Gastroesophageal sphincter (tissue), 4 donors: ENCODE results near the gene BAK1. TPM values are rescaled to one million over a fixed set of nuclear protein-coding genes. Genes with fewer than 3 reads are reported as not detected.

Experiments
- ATAC-seq: fragments of 150-250 bp; one replicate; pipeline ENCODE4 v1.9.1; 2016; ENCODE audit warnings: mild to moderate bottlenecking, moderate library complexity
- H3K27ac ChIP-seq, 4 donors: fragments of 200-600 bp; sonication (generic) in 3 of 4; 1 replicate in 3 of 4; 2 replicates in 1 of 4; pipeline ENCODE4 v1.5.1; 2016 to 2019
- H3K27me3 ChIP-seq: fragments of 200-600 bp; sonication (generic); one replicate; pipeline ENCODE4 v1.5.1; 2019
- H3K36me3 ChIP-seq, 2 donors: fragments of 200-600 bp; sonication (generic); one replicate each; pipeline ENCODE4 v1.5.1; 2019; ENCODE audit warnings: control low read depth in 1 of 2
- H3K4me1 ChIP-seq, 3 donors: fragments of 200-600 bp; sonication (generic); 1 replicate in 2 of 3; 2 replicates in 1 of 3; pipeline ENCODE4 v1.5.1; 2016 to 2019; ENCODE audit warnings: control low read depth in 2 of 3
- H3K4me3 ChIP-seq, 2 donors: fragments of 200-600 bp; sonication (generic); one replicate each; pipeline ENCODE4 v1.5.1; 2019; ENCODE audit warnings: mild to moderate bottlenecking in 1 of 2, moderate library complexity in 1 of 2
- H3K9me3 ChIP-seq, 3 donors: fragments of 200-600 bp; sonication (generic); one replicate each; pipeline ENCODE4 v1.5.1; 2017 to 2019; ENCODE audit warnings: control low read depth in 2 of 3
- EP300 ChIP-seq: sonication (generic); formaldehyde crosslinking; IDR thresholded peaks from one replicate; pipeline ENCODE4 v1.6.1; 2017; ENCODE audit warnings: antibody characterized with exemption, mild to moderate bottlenecking
- POLR2A ChIP-seq, 2 donors: fragments of 450-650 bp; IDR thresholded peaks; one replicate each; pipeline ENCODE4 v1.6.1; 2017; ENCODE audit warnings: antibody characterized with exemption in 2 of 2, mild to moderate bottlenecking in 2 of 2, moderate library complexity in 1 of 2
- POLR2AphosphoS5 ChIP-seq: sonication (generic); formaldehyde crosslinking; IDR thresholded peaks from one replicate; pipeline ENCODE4 v1.6.1; 2017; ENCODE audit warnings: antibody characterized with exemption
- WGBS, 2 donors: methylation state at CpG; one replicate each; pipeline ENCODE4 v1.1.5; 2018; ENCODE audit warnings: low coverage in 1 of 2; 5-methylcytosine and 5-hydroxymethylcytosine counted together
- total RNA-seq, 4 donors: library from RNA; depleted of rRNA; stranded (reverse); fragments of >200 nt; gene quantifications; one replicate each; pipeline ENCODE4 v1.1.0, GENCODE V29; 2016
- TF ChIP-seq, protein P1 (sequence below), 4 experiments: fragments of 200-600 bp in 2 of 4; fragments of 450-650 bp in 2 of 4; sonication (generic) in 1 of 4; IDR thresholded peaks; one replicate each; pipeline ENCODE4 v1.5.1; 2017 to 2019; ENCODE audit warnings: antibody characterized with exemption in 4 of 4, mild to moderate bottlenecking in 2 of 4, moderate library complexity in 2 of 4

BAK1 gene
- total RNA-seq, 4 donors from 2014 or later: 7.3 to 14.3 (median 11.0) TPM

- WGBS, 2 donors: 84% methylated on average over 6 of the region's 11 CpGs; no CpG with 5 or more reads in 1 of the 2 donors
- H3K4me3 ChIP-seq: no peak overlapping the region
- H3K9me3 ChIP-seq: no peaks in the 10 kb centered on the region
- H3K36me3 ChIP-seq: no peaks in the 10 kb centered on the region
- H3K27ac ChIP-seq: peak overlapping the region in 1 of 4 donors; percentile 19
- H3K4me1 ChIP-seq: peaks cover 0 to 21% (median 9%) of the 10 kb centered on the region in 3 donors
- TF ChIP-seq EP300 (no peak), POLR2AphosphoS5 (no peak), POLR2A (IDR thresholded peaks at IDR 0.05) (no peak)
- ATAC-seq: no peak
- no peaks in the 10 kb centered on the region for H3K27me3 ChIP-seq
Observed at GRCh38 chr6:33584700-33585402, 4.8 kb upstream of the BAK1 start.

DNA sequence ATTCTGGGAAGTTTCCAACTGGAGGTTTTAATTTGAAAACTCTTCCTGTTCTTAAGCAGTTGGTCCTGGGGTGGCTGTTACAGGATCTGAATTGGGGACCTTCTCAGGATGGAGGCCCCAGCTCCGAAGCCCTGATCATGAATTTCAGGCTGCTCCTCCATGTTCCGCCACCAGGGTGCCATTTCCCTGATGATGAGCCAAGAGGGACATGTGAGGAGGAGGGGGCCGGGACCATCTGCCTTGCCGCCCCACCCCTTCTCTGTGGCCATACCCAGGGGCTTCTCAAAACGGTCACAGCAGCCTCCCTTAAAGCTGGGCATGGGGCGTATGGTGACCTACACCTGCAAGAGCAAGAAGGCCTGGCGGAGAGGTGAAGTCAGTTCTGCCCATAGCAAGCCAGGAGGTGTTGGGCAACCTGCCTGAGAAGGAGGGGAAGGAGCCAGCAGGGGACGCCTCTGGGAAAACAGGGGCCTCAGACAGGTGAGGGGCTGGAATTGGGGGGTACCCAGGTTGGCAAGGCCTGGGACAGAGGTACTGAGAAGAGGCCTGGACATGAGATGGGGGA is 3.6 kb upstream of the BAK1 start:
- WGBS, 2 donors: 50 to 100% methylated on average over 1 to 4 of the region's 8 CpGs
- H3K4me1 ChIP-seq: peaks cover 0 to 27% (median 15%) of the 10 kb centered on the region in 3 donors

DNA sequence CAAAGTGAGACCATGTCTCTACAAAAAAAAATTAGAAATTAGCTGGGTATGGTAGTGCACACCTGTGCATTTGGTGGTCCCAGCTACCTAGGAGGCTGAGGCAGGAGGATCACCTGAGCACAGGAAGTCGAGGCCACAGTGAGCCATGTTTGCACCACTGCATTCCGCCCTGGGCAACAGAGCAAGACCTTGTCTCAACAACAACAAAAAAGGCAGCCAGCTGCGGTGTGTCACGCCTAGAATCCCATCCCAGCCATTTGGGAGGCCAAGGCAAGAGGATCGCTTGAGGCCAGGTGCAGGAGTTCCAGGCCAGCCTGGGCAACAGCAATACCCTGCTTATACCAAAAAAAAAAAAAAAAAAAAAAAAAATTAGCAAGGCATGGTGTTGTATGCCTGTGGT is 1.1 kb upstream of the BAK1 start:
- H3K27ac ChIP-seq: no peak overlapping the region
- no peaks in the 10 kb centered on the region for H3K27me3 ChIP-seq
- no peaks in the 10 kb centered on the region for H3K9me3 ChIP-seq
- TF ChIP-seq EP300: no peak
- TF ChIP-seq, protein P1, sequence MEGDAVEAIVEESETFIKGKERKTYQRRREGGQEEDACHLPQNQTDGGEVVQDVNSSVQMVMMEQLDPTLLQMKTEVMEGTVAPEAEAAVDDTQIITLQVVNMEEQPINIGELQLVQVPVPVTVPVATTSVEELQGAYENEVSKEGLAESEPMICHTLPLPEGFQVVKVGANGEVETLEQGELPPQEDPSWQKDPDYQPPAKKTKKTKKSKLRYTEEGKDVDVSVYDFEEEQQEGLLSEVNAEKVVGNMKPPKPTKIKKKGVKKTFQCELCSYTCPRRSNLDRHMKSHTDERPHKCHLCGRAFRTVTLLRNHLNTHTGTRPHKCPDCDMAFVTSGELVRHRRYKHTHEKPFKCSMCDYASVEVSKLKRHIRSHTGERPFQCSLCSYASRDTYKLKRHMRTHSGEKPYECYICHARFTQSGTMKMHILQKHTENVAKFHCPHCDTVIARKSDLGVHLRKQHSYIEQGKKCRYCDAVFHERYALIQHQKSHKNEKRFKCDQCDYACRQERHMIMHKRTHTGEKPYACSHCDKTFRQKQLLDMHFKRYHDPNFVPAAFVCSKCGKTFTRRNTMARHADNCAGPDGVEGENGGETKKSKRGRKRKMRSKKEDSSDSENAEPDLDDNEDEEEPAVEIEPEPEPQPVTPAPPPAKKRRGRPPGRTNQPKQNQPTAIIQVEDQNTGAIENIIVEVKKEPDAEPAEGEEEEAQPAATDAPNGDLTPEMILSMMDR (IDR thresholded peaks at IDR 0.05): no peak
- no peak for TF ChIP-seq POLR2A (IDR thresholded peaks at IDR 0.05)
- no peak for TF ChIP-seq POLR2AphosphoS5
- WGBS, 2 donors: 86 to 92% methylated on average over 2 to 5 of the region's 5 CpGs
- no peak for ATAC-seq
- H3K4me1 ChIP-seq: peaks cover 0 to 43% (median 21%) of the 10 kb centered on the region in 3 donors
- peaks cover 0 to 19% of the 10 kb centered on the region in 2 donors for H3K36me3 ChIP-seq
- H3K4me3 ChIP-seq: no peak overlapping the region

More for the DNA sequence above, 3.6 kb upstream of the BAK1 start:
- no peak for ATAC-seq
- H3K9me3 ChIP-seq: no peaks in the 10 kb centered on the region
- no peaks in the 10 kb centered on the region for H3K36me3 ChIP-seq
- H3K27ac ChIP-seq: no peak overlapping the region
- no peak overlapping the region for H3K4me3 ChIP-seq
- TF ChIP-seq EP300 (no peak), POLR2A (IDR thresholded peaks at IDR 0.05) (no peak), POLR2AphosphoS5 (no peak)
- TF ChIP-seq, protein P1 (IDR thresholded peaks at IDR 0.05): peak in 1 of 4 experiments; percentile 18
- H3K27me3 ChIP-seq: no peaks in the 10 kb centered on the region

- Histone ChIP-seq H3K4me3 (peak overlapping the region in 1 of 2 donors; percentile 82), H3K4me1 (peaks cover 0 to 33% (median 21%) of the 10 kb centered on the region in 3 donors), H3K27me3 (no peaks in the 10 kb centered on the region), H3K36me3 (peaks cover 0 to 45% of the 10 kb centered on the region in 2 donors), H3K9me3 (no peaks in the 10 kb centered on the region), H3K27ac (peak overlapping the region in 3 of 4 donors; percentile 23 to 87 (median 87))
- WGBS, 2 donors: 73% methylated on average over 4 of the region's 9 CpGs; no CpG with 5 or more reads in 1 of the 2 donors
- TF ChIP-seq EP300 (no peak), POLR2AphosphoS5 (no peak), POLR2A (IDR thresholded peaks at IDR 0.05) (no peak)
- TF ChIP-seq, protein P1 (IDR thresholded peaks at IDR 0.05): no peak
- no peak for ATAC-seq
Observed at GRCh38 chr6:33578588-33579011, 1.5 kb downstream of the BAK1 start.

DNA sequence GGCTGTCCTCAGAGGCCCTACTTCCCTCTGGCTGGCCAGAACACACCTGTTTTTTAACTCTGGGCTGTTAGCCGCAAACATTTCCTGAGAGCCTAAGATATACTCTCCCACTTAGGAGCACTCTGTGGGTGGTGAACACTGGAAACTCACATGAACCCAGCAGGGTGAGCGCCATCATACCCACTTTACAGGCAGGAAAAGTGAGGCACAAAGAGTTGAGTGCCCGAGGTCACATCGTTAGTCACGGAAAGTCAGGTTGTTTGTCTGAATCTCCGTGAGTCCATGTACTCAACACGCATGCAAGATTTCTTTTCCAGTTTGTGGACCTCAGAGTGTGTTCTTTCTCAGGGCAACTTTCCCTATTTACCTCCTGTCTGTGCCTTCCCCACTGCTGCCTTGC is 1.9 kb downstream of the BAK1 start:
- 100% methylated on average over 1 to 5 of the region's 7 CpGs for WGBS, 2 donors
- Histone ChIP-seq H3K27ac (peak overlapping the region in 2 of 4 donors; percentile 38 to 87), H3K36me3 (peaks cover 0 to 50% of the 10 kb centered on the region in 2 donors), H3K9me3 (no peaks in the 10 kb centered on the region), H3K4me3 (peak overlapping the region in 1 of 2 donors; percentile 82), H3K27me3 (no peaks in the 10 kb centered on the region), H3K4me1 (peaks cover 0 to 33% (median 21%) of the 10 kb centered on the region in 3 donors)
- no peak for ATAC-seq
- no peak for TF ChIP-seq POLR2AphosphoS5
- no peak for TF ChIP-seq POLR2A (IDR thresholded peaks at IDR 0.05)
- TF ChIP-seq, protein P1 (IDR thresholded peaks at IDR 0.05): no peak
- TF ChIP-seq EP300: no peak
